Natural killer cell treated with Interleukin-12 subunit alpha and Interleukin-12 subunit beta and Interleukin-15 and Interleukin-18, amount 100 ng/mL, for 72 hours (primary cell): Measurements from ENCODE around the gene HNRNPH1. TPM values are rescaled to one million over a fixed set of nuclear protein-coding genes. Genes with fewer than 3 reads are reported as not detected.
"Not testable (repeated sequence)": the region's sequence is repeated elsewhere in the genome, so short reads cannot be mapped to it uniquely, and the experiment has no call there.

Source experiments
- ATAC-seq, 2 donors: fragments of 150-1000 bp; cut with Tn5 transposase in 1 of 2; sonication (Bioruptor Pico), chemical (Tn5 transposase) in 1 of 2; 2 replicates each; pipeline ENCODE4 v1.10.0; 2021
- DNase-seq: peaks from one replicate; pipeline ENCODE4 v3.0.0; 2022; ENCODE audit warnings: low spot score
- H3K27ac Mint-ChIP-seq, 2 donors: 1 replicate in 1 of 2; 2 replicates in 1 of 2; pipeline ENCODE4 v1.8.0; 2022; ENCODE audit warnings: mixed read lengths in 2 of 2, mild to moderate bottlenecking in 1 of 2, moderate library complexity in 1 of 2
- H3K27me3 Mint-ChIP-seq, 2 donors: 1 replicate in 1 of 2; 2 replicates in 1 of 2; pipeline ENCODE4 v1.8.0; 2022; ENCODE audit warnings: mixed read lengths in 2 of 2
- H3K36me3 Mint-ChIP-seq: one replicate; pipeline ENCODE4 v1.8.0; 2022; ENCODE audit warnings: mixed read lengths
- H3K4me1 Mint-ChIP-seq, 2 donors: 1 replicate in 1 of 2; 2 replicates in 1 of 2; pipeline ENCODE4 v1.8.0; 2022; ENCODE audit warnings: low read depth in 2 of 2, mixed read lengths in 2 of 2, mild to moderate bottlenecking in 1 of 2
- H3K4me3 Mint-ChIP-seq: one replicate; pipeline ENCODE4 v1.8.0; 2022; ENCODE audit warnings: mixed read lengths
- H3K9me3 Mint-ChIP-seq: 2 replicates; pipeline ENCODE4 v1.8.0; 2022; ENCODE audit warnings: mixed read lengths
- total RNA-seq, 2 donors: library from RNA; stranded (reverse); gene quantifications; one replicate each; pipeline ENCODE4 v1.2.3, GENCODE V29; 2022

Gene HNRNPH1
- 1,000 to 10,000 TPM in 1 of 2 donors, 100 to 1,000 TPM in 1; 874 to 1,296 TPM for total RNA-seq

DNA sequence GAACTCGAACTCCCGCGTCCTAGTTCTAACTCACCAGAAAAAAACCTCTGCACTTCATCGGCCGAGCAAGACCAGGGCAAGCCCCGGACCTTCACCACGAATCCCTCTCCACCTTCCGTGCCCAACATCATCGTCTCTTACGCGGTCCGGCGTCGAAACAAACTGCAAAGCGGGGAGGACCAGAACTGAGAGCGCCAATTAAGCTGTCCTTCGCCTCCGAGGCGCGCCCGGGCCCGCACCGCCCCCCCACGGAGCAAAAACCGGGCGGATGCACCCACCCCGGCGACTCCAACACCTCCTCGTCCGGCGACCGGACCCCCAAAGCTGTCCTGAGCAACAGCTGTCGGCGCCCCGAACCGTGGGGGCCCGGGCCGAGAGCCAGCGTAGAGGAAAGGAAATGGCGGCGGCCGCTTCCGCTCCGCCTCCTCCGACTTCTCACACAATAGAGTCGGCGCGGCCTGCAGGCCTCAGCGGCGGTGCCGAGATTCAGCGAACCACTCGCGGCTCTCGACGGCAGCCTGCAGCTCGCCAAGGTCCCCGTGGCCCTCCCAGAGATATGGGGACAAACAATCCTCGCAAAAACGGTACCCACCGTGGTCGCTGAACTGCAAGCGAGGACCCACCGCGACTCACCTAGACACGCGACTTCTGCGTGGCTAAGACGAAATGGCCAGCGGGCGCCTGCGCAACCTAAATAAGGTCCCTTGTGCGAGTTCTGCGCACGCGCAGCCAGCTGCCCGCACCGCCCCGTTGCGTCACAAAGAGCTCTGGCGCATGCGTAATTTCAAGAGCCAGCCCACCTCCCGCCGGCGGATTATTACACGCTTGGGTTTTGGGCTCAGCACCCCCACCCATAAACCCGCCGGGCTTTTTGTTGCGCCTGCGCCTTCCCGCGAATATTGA lies at the start of gene HNRNPH1:
HNRNPH1 (minus strand) TSS at position 669 of the 903 bp plus-strand sequence; CDS start at position 131, 538 bp downstream.
- peaks cover 44% of the 10 kb centered on the region for H3K36me3 Mint-ChIP-seq
- peak within 1 kb of the TSS; percentile 97 for H3K4me3 Mint-ChIP-seq
- peak within 1 kb of the TSS; percentile 98 to 100 for H3K27ac Mint-ChIP-seq
- peak; percentile 99 for DNase-seq
- no peaks in the 10 kb centered on the region for H3K27me3 Mint-ChIP-seq
- ATAC-seq: peak; percentile 86 to 89
- H3K4me1 Mint-ChIP-seq: peaks cover 49 to 60% of the 10 kb centered on the region in 2 donors
- no peaks in the 10 kb centered on the region for H3K9me3 Mint-ChIP-seq

GRCh38 chr5:179668391-179668790 lies 44.9 kb upstream of the HNRNPH1 start:
- DNase-seq: no peak
- no peaks in the 10 kb centered on the region for H3K4me1 Mint-ChIP-seq
- no peak overlapping the region for H3K27ac Mint-ChIP-seq
- no peaks in the 10 kb centered on the region for H3K36me3 Mint-ChIP-seq
- H3K9me3 Mint-ChIP-seq: no peaks in the 10 kb centered on the region
- H3K4me3 Mint-ChIP-seq: no peak overlapping the region
- H3K27me3 Mint-ChIP-seq: no peaks in the 10 kb centered on the region
- peak; percentile 69 to 71 for ATAC-seq

GRCh38 chr5:179661647-179662046 lies 38.2 kb upstream of the HNRNPH1 start:
- not testable (repeated sequence) for H3K27me3 Mint-ChIP-seq, ATAC-seq, H3K9me3 Mint-ChIP-seq, DNase-seq, H3K27ac Mint-ChIP-seq, H3K4me1 Mint-ChIP-seq, H3K36me3 Mint-ChIP-seq, H3K4me3 Mint-ChIP-seq

DNA sequence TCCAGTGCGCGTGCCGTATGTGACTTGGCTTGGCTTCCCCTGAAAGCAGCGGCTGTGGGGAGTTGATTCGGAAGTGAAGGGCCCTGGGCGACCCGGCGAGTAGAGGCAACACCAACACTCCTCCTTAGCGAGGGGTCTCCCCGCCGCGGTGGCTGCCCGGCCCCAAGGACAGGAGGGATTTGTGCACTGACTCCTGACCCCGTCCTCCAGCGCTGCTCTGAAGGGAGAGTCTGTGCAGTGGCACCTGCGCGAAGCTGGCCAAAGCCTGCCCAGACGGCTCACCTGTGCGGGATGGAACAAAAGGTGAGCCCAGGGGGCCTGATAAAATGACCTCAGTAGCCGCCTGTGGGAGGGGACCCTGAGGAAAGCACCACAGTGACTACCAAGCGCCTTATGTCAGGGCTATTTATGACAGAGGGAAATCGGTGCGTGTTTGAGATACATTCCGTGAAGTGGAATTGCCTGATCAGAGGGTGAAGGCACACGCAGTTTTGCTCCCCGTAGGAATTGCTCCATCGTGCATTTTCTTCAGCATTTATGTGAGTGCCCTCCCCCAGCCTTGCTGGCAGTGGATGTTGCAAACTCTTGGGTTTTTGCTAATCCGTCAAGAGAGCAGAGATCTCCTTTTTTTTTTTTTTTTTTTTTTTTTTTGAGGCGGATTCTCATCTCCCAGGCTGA lies 34.8 kb upstream of the HNRNPH1 start:
- peak overlapping the region; percentile 67 for H3K4me3 Mint-ChIP-seq
- H3K36me3 Mint-ChIP-seq, H3K9me3 Mint-ChIP-seq, H3K4me1 Mint-ChIP-seq, H3K27me3 Mint-ChIP-seq, DNase-seq, H3K27ac Mint-ChIP-seq: not testable (repeated sequence)
- ATAC-seq: peak in 1 of 2 donors; percentile 78

DNA sequence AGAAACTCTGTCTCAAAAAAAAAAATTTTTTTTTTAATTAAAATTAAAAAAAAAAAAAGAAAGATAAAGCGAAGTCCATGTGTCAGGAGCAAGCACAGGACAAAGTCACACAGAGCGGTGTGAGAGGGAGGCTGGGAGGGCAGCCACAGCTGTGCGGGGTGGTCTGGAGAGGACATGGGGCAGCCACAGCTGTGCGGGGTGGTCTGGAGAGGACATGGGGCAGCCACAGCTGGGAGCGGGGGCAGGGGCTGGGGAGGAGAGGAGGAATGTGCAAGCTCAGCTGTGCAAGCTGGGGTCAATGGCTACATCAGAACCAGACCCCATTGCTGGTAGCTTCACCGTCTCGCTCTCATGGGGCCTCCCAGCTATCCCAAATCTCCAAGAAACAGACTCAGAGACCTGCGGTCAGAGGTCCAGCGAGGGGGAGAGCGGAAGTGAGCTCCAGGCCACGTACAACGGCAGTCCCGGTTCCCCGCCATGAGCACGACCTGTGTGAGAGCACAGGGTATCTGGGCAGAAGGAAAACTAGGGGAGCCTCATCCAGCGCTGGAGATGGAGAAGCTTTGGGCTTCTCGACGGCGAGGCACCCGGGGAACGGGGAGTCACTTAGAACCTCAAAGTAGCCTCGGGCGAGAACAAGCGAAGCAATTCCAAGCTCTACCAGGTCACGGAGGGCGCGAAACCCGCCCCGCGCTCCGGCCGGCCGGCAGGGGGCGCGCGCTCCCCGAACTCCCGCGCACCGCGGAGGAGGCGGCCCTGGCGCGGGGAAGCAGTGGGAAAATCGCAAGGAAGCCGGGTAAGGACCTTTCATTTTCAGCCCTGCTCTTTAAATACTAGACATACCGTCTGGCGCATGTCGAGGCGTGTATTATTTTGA lies 34.1 kb upstream of the HNRNPH1 start:
- H3K9me3 Mint-ChIP-seq, H3K4me3 Mint-ChIP-seq, DNase-seq, H3K27me3 Mint-ChIP-seq, H3K4me1 Mint-ChIP-seq, H3K36me3 Mint-ChIP-seq, H3K27ac Mint-ChIP-seq: not testable (repeated sequence)
- ATAC-seq: peak; percentile 95

DNA sequence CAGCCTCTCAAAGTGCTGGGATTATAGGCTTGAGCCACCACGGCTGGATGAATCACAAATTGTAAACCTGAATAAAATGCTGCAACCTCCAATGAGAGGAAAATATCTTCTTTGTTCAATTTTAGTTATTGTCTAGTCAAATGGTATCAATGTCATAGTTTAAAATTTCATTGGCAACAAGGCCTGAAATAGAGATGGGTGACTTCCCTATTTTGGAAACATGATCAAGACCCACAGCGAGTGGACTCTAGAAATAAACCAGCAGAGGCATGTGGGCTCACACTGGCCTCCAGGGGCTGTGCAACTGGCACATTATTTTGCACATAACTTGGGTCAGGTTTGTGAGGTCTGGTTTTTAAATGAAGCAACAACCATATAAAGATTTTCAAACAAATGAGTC lies 29.7 kb upstream of the HNRNPH1 start:
- not testable (repeated sequence) for H3K9me3 Mint-ChIP-seq, H3K27ac Mint-ChIP-seq, H3K27me3 Mint-ChIP-seq, DNase-seq, H3K4me3 Mint-ChIP-seq, H3K36me3 Mint-ChIP-seq, H3K4me1 Mint-ChIP-seq, ATAC-seq

DNA sequence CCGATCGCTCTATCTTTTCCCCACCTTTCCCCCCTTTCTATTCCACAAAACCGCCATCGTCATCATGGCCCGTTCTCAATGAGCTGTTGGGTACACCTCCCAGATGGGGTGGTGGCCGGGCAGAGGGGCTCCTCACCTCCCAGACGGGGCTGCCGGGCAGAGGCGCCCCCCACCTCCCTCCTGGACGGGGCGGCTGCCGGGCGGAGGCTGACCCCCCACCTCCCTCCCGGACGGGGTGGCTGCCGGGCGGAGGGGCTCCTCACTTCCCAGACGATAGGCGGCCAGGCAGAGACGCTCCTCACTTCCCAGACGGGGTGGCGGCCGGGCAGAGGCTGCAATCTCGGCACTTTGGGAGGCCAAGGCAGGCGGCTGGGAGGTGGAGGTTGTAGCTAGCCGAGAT lies 26.8 kb upstream of the HNRNPH1 start:
- not testable (repeated sequence) for H3K27me3 Mint-ChIP-seq, H3K27ac Mint-ChIP-seq, H3K9me3 Mint-ChIP-seq, DNase-seq, H3K36me3 Mint-ChIP-seq, ATAC-seq, H3K4me1 Mint-ChIP-seq, H3K4me3 Mint-ChIP-seq

DNA sequence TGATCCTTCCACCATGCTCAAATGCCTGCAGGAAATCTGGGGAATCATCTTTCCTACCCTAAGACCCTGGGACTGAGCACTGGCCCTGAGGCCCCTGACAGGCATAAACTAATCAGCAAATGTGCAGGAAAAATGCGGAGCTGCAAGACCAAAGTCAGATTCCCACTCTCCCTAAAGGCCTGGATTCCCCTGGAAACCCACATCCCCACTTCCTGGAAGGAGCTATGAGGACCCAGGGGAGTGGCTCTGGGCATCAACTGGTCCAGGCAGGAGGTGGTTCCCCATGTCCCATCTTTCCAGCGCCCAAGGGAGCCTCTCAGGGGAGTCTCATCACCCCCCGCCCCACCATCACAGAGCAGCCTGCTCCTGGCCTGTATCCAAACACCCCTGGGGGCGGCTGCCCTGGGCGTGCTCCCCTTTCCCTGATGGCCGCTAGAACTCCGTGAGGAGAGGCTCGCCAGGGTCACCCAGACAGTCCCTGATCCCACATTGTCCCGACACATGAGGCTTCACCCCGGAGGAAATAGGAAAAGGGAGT lies 25.8 kb upstream of the HNRNPH1 start:
- not testable (repeated sequence) for H3K36me3 Mint-ChIP-seq, H3K27ac Mint-ChIP-seq, DNase-seq, H3K4me1 Mint-ChIP-seq, ATAC-seq, H3K27me3 Mint-ChIP-seq, H3K4me3 Mint-ChIP-seq, H3K9me3 Mint-ChIP-seq

DNA sequence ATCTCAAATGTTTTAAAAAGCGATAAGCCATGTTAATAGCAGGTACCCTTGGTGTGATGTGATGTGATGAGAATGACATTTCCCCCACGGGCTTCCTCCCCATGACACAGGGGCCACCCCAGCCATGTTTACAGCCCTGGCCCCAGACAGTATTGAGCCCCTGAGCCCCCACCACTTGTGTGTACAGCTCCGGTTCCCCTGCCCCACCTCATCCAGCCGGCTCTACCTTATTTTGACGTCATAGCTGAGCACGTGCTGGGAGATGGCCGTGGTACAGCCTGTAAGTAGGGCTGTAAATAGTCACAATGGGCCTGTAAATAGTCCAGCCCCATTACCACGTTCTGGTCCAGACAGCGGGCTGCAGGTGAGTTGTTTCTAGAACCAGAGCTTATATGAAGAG lies 24.9 kb upstream of the HNRNPH1 start:
- H3K4me1 Mint-ChIP-seq: no peaks in the 10 kb centered on the region
- no peaks in the 10 kb centered on the region for H3K9me3 Mint-ChIP-seq
- H3K36me3 Mint-ChIP-seq: no peaks in the 10 kb centered on the region
- H3K4me3 Mint-ChIP-seq: no peak overlapping the region
- DNase-seq (no peak), ATAC-seq (no peak)
- H3K27ac Mint-ChIP-seq: no peak overlapping the region
- H3K27me3 Mint-ChIP-seq: peaks cover 0 to 3% of the 10 kb centered on the region in 2 donors

DNA sequence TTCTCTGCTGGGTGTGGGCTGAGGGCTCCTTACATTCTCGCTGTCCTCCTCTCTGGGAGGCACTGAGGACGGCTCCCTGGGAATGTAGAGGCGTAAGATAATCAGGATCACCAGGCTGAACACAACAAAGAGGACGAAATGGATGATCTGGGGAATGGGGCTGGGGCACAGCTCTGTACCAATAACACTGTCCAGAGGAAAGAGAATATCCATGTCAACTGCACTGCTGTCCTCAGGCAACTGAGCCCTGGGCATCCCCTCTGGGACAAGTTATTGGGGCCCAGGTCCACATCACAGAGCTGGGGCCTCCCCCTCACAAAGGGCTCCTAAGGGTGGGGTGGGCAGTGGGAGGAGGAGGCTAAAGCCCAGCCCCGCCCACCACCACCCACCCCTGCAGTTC lies 21.3 kb upstream of the HNRNPH1 start:
- not testable (repeated sequence) for H3K4me1 Mint-ChIP-seq, H3K9me3 Mint-ChIP-seq, H3K36me3 Mint-ChIP-seq, H3K27ac Mint-ChIP-seq, DNase-seq, H3K4me3 Mint-ChIP-seq, H3K27me3 Mint-ChIP-seq
- peak in 1 of 2 donors; percentile 15 for ATAC-seq

- not testable (repeated sequence) for DNase-seq, H3K36me3 Mint-ChIP-seq, H3K27ac Mint-ChIP-seq, H3K4me3 Mint-ChIP-seq, H3K4me1 Mint-ChIP-seq, ATAC-seq, H3K9me3 Mint-ChIP-seq, H3K27me3 Mint-ChIP-seq
Observed at GRCh38 chr5:179643141-179643920, 19.9 kb upstream of the HNRNPH1 start.

GRCh38 chr5:179642626-179643025 lies 19.2 kb upstream of the HNRNPH1 start:
- not testable (repeated sequence) for H3K27me3 Mint-ChIP-seq, ATAC-seq, H3K4me3 Mint-ChIP-seq, H3K4me1 Mint-ChIP-seq, H3K27ac Mint-ChIP-seq, DNase-seq, H3K36me3 Mint-ChIP-seq, H3K9me3 Mint-ChIP-seq

- H3K27ac Mint-ChIP-seq, H3K4me3 Mint-ChIP-seq, ATAC-seq, H3K36me3 Mint-ChIP-seq, DNase-seq, H3K9me3 Mint-ChIP-seq, H3K4me1 Mint-ChIP-seq, H3K27me3 Mint-ChIP-seq: not testable (repeated sequence)
Observed at GRCh38 chr5:179641745-179642144, 18.3 kb upstream of the HNRNPH1 start.
